ENCODE data around the gene PPDPF.
"Not testable (repeated sequence)": the region's sequence is repeated elsewhere in the genome, so short reads cannot be mapped to it uniquely, and the experiment has no call there.

The PPDPF gene

DNA sequence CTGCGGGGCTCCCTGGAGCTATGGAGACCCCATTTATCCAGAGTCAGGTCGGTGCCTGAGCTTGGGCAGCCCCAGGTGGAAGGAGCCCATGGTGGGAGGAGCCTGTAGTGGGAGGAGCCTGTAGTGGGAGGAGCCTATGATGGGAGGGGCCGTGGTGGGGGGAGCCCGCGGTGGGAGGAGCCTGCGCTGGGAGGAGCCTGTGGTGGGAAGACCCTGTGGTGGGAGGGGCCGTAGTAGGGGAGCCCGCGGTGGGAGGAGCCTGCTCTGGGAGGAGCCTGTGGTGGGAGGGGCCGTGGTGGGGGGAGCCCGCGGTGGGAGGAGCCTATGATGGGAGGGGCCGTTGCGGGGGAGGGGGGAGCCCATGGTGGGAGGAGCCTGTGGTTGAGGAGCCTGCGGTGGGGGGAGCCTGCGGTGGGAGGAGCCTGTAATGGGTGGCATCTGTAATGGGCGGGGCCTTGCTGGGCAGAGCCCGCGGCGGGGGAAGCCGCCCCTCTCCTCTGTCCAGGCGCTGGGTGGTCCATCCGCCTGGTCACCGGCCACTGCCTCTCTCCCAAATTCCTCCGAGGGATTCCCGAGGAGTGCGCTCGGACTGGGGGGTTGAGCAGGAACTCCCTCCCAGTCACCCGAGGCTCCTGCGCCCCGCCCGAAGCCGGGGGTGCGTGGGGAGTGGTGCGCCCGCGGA is 32.8 kb downstream of the PPDPF start:
- peak; percentile 90 for DNase-seq

DNA sequence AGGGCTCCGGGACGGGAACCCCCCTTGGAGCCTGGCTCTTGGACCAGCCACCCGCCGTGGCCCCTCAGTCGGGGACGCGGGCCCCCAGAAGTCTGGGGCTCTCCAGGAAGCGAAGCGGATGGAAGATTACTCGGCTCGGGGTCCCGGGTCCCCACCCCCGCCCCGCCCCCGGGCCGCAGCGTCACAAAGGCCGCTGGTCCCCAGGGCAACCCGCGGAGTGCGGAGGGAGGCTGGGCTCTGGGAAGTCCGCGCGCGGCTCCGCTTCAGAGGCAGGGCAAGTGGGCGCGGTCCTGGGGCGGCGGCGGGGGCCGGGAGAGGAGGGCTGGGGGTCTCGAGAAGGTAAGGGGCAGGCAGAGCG is 33.3 kb downstream of the PPDPF start, which contains the start of gene FNDC11:
FNDC11 (plus strand) TSS at position 227 of the 358 bp plus-strand sequence. CDS start 1,505 bp downstream, outside the sequence.
- peak; percentile 51 for DNase-seq

DNA sequence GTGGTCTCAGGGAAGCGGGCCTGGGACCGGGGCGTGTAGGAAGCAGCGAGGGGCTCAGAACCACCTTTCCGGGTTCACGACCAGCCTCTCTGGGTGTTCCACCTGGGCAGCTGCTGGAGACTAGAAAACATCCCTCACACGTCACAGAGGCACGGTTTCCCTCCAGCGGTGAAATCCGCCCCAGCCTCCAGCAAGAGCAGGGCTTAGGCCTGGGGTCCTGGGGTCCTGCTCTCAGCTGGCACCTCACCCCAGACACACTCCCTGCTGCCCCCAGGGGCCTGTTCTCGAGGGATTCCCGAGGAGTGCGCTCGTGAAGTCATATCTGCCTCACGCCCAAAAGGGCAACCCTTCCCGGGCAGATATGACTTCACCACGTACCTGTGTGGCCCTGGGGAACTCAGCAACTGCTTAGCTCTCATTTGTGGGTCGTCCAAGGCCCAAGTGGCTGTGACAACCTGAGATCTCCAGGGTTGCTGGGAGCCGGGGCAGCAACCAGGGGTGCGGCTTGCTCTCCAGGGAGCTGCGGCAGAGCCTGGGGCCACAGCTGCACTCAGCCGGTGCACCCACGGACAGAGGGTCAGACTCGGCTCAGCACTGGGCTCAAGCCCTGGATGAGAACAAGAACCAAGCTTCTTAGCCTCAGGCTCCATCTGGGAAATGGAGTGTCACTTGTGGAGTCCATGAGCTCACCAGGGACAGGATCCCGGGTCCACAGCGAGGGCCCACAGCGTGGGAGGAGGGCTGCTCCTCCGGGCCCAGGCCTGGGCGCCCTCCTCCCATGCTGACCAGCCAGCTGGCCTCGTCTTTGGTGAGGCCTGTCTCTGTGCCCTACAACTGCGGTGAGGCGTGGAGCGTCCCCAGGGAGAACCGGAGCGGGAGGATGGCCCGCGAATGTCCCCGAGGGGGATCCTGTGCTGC is 34.1 kb downstream of the PPDPF start:
- DNase-seq, result no peak

DNA sequence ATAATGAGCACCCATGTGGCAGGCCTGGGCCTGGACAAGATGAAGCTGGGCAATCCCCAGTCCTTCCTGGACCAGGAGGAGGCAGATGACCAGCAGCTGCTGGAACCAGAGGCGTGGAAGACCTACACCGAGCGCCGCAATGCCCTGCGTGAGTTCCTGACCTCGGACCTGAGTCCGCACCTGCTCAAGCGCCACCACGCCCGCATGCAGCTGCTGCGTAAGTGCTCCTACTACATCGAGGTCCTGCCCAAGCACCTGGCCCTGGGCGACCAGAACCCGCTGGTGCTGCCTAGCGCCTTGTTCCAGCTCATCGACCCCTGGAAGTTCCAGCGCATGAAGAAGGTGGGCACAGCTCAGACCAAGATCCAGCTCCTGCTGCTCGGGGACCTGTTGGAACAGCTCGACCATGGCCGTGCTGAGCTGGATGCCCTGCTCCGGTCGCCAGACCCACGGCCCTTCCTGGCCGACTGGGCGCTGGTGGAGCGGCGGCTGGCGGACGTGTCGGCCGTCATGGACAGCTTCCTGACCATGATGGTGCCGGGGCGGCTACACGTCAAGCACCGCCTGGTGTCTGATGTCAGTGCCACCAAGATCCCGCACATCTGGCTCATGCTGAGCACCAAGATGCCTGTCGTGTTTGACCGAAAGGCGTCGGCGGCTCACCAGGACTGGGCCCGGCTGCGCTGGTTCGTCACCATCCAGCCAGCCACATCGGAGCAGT is 35.3 kb downstream of the PPDPF start:
- DNase-seq, result no peak

DNA sequence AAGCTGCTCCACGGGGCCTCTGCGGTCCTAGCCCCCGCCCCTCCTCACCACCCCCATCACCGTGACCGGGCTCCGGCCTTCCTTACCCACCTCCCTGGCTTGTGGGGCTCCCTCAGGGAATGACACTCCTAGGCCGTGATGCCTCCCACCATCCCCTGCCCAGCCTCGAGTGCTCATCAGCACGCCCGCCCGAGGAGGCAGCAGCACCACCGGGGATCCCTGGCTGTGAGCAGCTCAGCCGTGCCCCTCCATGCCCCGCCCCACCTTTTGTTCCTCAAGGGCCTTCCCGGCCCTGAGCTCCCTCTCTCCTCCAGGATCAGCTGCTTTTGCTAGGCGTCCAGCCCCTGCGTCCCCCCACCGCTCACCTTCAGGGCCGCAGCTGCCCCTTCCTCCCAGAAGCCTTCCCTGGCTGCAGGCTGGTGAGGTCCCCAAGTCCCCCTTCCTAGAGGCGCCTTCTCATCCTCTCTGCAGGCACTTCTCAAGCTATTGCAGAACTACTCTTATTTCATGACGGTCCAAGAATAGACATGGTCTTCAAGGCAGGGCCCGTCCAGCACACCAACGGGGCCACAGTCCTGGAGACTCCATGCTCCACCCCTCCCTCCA is 36.4 kb downstream of the PPDPF start:
- DNase-seq, result no peak

DNA sequence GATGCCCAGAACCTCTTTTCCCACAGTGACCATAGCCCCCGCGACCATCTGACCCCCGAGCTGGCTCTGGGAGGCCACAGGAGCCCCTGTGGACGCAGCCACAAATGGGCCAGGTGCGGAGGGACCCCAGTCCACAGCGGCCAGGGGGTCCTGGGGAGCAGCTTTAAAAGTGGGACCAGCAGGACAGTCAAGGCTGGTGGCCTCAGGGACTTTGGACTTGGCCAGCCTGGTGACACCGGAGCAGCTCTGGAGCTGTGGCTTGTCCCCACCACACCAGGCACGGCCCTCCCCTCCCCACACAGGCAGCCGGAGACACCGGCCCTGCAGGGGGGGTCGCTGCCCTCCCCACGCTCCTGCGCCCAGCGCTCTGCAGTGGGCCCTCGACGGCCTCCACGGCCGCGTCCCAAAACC is 36.9 kb downstream of the PPDPF start:
- no peak for DNase-seq

DNA sequence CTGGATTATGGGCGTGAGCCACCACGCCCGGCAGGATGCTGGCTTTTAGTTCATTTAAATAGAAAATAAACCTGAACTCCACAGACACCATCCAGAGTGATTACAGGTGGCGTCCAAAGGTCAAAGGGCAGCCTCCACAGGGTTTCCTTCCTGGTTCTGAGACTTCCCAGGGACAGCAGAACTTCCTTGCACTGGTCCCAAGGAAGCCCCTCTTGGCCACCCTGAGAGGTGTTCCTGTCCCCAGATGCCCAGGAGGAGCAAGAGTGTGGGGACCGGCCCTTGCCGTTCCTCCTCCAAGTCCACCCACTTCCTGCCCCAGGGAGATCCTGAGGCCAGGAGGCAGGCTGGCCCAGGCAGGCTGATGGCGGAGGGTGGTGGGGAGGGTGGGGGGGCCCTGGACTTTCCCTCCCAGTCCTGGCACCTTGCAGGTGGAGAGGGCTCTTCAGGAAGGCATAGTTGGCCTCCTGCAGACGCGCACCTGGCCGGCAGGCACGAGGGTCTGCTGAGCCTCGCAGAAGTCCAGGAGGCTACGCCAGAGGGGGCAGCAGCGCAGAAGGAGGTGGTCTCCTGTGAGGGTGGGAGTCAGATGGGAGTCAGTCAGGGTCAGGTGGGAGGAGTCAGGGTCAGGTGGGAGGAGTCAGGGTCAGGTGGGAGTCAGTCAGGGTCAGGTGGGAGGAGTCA is 38.4 kb downstream of the PPDPF start:
- no peak for DNase-seq

DNA sequence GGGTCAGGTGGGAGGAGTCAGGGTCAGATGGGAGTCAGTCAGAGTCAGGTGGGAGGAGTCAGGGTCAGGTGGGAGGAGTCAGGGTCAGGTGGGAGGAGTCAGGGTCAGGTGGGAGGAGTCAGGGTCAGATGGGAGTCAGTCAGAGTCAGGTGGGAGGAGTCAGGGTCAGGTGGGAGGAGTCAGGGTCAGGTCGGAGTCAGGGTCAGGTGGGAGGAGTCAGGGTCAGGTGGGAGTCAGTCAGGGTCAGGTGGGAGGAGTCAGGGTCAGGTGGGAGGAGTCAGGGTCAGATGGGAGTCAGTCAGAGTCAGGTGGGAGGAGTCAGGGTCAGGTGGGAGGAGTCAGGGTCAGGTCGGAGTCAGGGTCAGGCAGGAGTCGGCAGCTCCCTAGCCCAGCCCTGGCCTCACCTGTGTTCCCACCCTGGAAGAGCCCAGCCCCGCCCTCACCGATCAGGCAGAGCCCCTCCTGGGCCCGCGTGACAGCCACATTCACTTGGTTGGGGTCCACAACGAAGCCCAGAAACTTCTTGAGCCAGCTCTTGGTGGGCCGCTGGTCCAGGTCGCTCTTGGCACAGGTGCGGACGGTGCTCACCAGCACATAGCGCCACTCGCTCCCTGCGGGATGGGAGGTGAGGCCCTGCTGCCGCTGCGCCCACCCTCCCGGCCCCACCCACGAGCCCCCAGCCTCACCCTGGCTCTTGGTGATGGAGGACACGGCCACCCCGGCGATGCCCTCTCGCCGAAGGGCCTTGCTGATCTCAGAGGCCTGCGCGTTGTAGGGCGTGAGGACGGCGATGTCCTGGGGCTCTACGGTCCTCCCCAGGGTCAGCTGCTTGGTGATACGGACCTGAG is 39.1 kb downstream of the PPDPF start:
- DNase-seq, result not testable (repeated sequence)

DNA sequence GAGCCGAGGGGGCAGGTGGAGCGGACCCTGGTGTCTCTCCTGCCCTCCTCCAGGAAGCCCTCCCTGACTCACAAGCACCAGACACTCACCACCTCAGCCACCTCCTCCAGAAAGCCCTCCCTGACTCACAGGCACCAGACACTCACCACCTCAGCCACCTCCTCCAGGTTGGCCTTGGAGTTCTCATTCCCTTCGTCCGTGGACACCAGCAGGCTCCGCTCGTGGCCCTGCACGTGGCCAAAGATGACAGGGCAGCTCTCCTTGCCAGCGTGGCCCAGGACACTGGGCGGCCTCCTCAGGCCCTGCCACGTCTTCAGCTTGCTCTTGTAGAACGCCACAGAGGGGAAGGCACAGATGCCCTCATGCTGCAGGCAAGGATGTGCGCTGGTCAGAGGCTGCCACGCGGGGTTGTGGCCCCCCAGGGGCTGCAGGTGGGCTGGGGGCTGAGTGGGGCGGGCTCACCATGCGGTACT is 39.8 kb downstream of the PPDPF start:
- DNase-seq, result no peak

DNA sequence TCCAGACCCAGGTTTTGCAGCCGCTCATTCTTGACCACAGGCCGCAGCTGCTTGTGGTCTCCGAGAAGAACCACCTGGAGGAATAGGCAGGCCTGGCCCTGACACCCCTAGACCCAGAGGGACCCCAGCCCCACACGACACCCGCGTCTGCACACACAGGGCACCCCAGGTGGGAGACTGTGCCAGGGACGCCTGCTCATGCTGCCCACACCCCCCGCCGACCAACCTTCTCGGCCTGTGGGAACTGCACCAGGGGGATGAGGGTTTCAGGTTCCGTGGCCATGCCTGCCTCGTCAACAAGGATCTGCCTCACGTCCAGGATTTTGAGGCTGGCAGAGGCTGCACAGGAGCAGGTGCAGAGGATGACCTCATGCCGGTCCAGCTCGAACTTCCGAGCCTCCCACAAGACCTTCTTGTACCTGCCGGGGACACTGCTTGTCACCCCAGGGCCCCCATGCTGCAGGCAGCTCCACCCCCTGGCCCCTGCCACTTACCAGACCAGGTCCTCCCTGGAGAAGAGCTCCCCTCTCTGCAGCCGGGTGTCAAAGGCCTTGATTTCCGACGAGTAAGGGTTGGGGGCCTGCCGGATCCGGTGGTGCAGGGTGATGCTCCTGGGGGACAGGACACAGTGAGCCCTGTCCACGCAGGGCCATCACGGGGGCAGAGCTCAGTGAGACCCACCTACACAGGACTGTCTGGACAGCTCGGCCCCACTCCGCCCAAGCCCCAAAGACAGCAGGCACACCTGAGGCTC is 40.5 kb downstream of the PPDPF start:
- no peak for DNase-seq

DNA sequence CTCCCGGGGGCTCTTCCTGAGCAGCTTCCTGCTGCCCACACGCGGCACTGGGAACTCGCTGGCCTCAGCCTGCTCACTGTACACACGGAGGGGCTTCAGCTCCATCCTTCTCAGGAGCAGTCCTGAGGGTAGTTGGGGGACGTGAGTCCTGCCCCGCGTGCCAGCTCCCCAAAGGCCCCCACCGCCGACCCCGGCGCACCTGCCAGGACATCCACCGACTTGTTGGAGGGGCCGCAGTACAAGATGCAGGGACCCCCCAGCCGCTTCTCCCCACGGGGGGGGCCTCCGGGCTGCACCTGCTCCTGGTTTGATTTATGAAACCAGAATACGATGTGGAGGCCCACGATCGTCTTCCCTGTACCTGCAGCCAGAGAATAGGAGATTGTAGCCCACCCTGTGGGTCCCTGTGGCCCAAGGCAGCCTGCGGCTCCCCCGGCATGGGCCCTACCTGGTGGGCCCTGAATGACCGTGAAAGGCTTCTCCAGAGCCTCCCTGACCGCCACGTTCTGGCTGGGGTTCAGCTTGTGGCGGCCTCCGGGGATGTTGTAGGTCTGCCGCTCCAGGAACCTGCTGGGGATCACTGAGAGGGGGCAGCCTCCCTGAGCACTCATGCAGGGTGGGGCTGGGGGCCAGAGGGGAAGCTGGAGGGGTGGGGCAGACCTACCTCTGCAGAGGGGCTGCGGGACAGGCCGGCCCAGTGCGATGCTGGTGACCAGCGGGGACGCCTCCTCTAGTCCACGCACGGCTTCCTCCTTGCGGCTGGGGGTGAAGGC is 41.2 kb downstream of the PPDPF start:
- DNase-seq, result no peak

DNA sequence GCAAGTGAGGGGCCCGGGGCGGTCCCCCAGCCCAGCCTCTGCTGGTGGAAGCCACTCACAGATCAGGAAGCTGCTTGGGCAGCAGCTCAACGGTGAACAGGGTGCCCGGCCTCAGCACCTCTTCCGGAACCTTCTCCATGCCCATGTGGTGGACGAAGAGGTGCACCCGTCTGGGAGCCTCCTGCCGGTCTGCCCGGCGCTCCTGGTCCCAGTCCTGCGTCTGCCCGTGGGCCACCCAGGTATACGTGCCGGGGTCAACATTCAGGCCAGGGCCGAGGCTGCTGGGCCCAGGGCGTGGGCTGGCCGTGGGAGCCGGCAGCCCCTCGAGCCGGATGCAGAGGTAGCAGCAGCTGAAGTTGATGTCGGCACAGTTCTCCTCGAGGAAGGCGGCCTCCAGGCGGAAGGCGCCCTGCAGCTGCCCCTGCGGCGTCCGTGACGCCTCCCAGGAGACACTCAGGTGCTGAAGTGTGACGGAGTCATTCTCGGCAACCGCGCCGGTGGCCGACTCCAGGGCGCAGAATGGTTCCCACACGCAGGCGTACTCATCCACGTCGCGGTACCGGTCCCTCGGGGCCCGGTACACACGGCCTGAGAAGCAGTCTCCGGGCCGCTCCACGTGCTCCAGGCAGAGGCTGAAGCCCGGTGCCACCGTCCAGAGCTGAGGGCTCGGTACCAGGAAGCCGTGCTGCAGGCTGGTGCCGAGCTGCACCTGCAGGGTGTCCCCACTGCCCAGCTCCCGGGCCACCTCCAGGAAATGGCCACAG is 42.1 kb downstream of the PPDPF start:
- no peak for DNase-seq

DNA sequence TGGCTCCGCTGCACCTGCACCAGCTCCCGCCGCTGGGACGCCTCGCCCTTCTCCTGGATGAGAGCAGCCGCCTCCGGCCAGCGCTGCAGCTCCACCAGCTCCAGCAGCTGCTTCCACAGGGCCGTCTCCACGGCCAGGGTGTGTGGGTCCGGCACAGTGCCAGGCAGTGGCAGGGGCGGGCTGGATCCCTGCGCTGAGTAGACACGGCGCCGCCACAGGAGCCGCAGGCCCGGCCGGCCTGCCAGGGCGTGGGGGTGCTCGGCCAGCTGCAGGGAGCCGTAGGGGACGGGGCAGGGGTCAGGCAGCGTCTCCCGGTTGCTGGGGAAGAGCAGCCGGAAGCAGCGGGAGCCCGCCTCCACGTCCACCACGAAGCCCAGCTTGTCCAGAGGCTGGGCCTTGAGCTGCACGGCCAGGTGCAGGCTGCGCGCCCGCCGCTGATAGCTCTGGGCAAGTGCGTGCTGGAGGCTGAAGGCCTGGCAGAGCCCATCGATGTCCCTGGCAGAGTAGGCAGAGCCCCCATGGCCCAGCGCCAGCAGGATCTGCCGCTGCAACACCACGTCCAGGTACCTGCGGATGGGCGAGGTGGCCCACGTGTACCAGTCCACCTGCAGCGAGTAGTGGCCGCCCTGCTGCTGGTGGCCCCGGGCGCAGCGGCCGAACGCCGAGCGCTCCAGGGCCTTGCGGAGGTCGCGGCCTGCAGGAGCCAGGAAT is 42.8 kb downstream of the PPDPF start:
- no peak for DNase-seq

DNA sequence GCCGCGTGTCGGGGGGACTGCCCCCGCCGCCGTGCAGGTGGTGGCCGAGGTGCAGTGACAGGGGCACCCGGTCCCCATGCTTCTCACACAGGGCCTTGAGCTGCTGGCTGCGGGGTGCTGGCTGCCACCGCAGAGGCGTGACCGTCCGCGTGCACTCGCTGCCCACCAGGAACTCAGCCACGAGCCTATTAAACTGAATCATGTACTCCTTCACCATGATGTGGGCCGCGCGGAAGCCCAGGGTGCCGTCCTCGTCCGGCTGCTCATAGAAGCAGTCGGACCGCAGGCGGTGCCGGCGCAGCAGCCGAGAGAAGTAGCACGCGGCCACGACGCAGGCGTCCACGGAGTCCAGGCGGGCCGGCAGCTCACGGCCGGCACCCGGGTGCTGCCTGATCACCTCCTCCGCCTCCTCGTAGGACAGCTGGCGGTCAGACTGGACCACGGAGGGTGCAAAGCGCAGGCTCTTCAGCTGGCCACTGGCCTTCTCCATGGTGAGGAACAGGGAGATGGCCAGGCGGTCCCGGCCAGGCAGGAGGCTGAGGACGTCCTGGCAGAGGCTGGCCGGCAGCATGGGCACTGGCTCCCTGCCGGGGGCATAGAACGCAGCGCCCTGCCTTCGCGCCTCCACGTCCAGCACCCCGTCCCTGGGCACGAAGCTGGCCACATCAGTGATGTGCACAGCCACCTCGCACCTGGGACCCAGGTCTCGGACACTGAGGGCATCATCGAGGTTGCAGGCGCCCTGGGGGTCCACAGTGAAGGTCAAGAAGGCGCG is 43.7 kb downstream of the PPDPF start:
- DNase-seq, result no peak

DNA sequence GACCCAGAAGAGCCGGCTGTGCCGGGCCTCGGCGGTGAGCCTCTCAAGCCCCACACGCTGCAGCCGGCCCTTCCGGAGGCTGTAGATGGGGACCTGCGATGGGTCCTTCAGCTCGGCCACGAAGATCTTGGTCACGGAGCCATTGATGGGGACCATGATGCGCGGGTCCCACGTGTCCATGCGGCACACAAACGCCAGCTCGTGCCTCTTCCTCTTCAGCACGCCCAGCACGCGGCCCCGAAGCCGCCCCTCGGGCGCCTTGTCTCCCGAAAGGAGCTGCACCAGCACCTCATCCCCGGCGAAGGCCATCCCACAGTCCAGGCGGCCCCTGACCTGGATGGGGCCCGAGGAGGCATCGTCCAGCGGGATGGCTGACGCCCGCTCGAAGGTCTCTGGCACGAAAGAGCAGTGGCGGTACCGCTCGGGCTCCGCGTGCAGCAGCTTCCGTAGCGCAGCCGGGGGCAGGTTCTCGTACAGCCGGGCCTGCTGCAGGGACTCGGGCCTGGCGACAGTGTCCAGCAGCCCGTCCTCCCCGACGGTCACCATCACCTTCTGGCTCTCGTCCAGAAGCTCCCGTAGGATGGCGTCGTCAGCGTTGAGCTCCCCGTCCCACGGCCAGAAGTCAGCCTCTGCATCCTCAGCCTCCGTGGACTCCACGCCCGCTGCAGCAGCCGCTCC is 44.6 kb downstream of the PPDPF start:
- no peak for DNase-seq

DNA sequence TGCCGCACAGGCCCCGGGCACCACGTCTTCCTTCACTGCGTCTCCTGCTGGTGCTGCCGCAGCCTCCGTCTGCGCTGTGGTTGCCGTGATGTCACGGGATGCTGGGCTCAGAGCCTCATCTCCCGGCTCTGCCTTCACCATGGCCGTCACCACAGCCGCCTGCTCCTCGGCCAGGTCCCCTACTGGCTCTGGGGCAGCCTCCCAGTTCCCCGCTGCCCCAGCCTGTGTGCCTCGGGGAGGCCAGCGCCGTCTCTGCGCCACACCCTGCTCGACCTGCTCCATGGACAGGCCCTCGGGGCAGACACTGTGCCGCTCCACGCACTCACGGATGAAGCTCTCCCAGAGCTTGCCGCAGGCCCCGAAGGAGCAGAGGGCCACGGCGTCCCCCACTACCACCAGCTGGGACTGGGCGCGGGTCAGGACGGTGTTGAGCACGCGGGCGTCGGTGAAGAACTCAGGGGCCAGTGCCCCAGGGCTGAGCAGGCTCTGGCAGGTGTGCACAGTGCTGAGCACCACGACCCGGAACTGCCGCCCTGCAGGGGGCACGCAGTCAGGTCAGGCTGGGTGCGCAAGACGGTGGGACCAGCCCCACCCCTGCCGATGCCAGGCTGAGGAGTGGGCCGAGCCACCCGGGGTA is 45.3 kb downstream of the PPDPF start:
- DNase-seq, result no peak

All from stimulated activated CD4-positive, alpha-beta T cell treated with anti-CD3 and anti-CD28 coated beads, Interleukin-4, amount 100 ng/mL, for 1 hour (primary cell).